GM13976 (cell line): ENCODE data around the gene KPNA5.
"Not testable (repeated sequence)": the region's sequence is repeated elsewhere in the genome, so short reads cannot be mapped to it uniquely, and the experiment has no call there.

Experiments
- DNase-seq: peaks from one replicate; pipeline ENCODE4 v3.0.0; 2012; ENCODE audit warnings: low spot score
- in situ Hi-C: fragments of 300-500 bp; cut with MboI; formaldehyde crosslinking; loops from one replicate; pipeline ENCODE4 v1.12.0; 2022; ENCODE audit warnings: low sequenced_read_pairs, mixed read lengths, inconsistent platforms; ENCODE audit not compliant: unreplicated experiment
- TF ChIP-seq, protein P1 (sequence below): IDR thresholded peaks from 2 replicates; pipeline ENCODE4 v1.5.1; 2012; ENCODE audit warnings: borderline replicate concordance, mild to moderate bottlenecking; ENCODE audit not compliant: insufficient read depth; ENCODE audit errors: extremely low read depth, missing control alignments, control extremely low read depth

Gene KPNA5

GRCh38 chr6:116697480-116697879 lies 16.5 kb downstream of the KPNA5 start:
- in situ Hi-C loops = no loop called here
- DNase-seq = no peak
- TF ChIP-seq, protein P1, sequence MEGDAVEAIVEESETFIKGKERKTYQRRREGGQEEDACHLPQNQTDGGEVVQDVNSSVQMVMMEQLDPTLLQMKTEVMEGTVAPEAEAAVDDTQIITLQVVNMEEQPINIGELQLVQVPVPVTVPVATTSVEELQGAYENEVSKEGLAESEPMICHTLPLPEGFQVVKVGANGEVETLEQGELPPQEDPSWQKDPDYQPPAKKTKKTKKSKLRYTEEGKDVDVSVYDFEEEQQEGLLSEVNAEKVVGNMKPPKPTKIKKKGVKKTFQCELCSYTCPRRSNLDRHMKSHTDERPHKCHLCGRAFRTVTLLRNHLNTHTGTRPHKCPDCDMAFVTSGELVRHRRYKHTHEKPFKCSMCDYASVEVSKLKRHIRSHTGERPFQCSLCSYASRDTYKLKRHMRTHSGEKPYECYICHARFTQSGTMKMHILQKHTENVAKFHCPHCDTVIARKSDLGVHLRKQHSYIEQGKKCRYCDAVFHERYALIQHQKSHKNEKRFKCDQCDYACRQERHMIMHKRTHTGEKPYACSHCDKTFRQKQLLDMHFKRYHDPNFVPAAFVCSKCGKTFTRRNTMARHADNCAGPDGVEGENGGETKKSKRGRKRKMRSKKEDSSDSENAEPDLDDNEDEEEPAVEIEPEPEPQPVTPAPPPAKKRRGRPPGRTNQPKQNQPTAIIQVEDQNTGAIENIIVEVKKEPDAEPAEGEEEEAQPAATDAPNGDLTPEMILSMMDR = no peak

DNA sequence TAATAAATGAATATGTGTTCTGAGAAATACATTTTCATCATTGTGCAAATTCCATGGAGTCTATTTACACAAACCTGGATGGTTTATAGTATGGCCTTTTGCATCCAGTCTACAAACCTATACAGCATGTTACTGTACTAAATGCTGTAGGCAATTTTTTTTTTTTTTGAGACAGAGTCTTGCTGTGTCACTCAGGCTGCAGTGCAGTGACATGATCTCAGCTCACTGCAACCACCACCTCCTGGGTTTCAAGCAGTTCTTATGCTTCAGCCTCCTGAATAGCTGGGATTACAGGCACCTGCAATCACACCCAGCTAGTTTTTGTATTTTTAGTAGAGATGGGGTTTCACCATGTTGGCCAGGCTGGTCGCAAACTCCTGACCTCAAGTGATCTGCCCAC lies 22.9 kb downstream of the KPNA5 start:
- in situ Hi-C loops, DNase-seq: not testable (repeated sequence)

DNA sequence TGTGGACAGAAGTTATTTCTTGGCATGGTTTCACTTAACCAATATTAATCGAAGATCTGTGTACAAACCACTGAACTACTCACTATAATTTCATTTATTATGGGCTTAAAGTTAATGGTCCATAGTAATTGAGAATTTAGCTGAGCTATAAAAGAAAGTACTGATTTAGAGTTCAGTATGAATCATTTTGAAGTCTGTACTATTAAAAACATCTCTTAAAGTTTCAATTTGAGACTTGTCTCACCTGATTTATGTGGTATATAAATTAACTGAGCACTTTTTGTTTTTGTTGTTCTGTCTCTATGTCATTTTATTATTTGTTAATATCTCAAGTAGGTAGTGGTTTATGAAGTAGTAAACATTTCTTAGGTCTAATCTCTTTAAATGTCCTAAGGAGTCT lies 24.9 kb downstream of the KPNA5 start:
- no peak for DNase-seq
- in situ Hi-C loops = no loop called here
- TF ChIP-seq, protein P1 = no peak

DNA sequence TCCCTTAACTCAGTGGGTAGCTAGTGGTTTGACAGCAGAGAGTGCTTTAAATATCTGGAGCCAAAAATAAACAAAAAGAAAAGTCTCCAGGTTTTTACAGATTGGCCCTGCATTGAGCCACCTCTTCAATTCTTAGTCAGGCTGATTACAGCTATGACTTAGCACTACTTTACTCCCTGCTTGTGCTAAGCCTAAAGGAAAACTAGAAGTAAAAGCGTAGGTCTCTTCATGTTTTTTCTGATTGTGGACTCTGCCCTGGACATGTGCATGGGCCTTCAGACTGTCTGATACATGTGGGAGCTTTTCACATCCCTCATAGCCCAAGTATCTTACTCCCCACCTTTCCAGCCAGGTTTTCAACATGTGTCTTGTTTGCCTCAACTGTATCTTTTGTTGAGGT lies 33.3 kb downstream of the KPNA5 start:
- TF ChIP-seq, protein P1 = no peak
- in situ Hi-C loops = no loop called here
- DNase-seq = no peak

DNA sequence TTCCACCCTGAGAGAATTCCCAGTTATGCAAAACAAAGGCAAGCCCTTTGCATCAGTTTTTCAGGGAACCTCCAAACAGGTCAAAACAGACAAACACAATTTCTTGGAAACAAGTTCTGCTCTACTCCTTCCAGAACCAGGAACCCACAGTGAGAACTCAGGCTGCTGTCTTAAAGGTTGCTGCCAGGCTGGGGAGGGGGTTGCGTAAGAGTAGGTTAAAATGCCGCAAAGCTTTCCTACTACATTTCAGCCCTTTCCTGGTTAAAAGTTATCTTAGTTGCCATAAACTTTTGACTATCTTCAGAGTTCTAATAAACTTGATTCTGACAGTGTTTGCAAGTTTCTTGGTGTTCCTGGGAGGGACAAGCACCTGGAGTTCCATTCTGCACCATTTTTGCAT lies 33.8 kb downstream of the KPNA5 start:
- TF ChIP-seq, protein P1 = no peak
- in situ Hi-C loops = no loop called here
- no peak for DNase-seq

DNA sequence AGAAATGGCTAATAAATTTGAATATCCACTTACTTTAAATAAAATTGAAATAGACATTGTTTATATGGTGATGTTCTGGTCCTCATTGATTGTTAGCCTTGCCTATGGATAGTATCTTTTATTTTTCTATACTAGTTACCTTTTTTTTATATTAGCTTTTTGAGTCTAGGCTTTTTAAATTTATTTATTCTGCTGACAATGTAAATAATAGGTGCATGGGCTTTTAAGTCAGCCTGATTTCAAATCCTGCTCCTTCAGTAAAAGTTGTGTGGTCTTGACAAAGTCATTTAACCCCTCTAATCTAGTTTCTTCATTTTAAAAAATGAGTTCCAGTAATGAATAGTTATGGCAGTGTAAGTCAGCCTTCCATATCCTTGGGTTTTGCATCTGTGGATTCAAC lies 45.9 kb downstream of the KPNA5 start:
- no peak for DNase-seq
- TF ChIP-seq, protein P1 = no peak
- in situ Hi-C loops = no loop called here

DNA sequence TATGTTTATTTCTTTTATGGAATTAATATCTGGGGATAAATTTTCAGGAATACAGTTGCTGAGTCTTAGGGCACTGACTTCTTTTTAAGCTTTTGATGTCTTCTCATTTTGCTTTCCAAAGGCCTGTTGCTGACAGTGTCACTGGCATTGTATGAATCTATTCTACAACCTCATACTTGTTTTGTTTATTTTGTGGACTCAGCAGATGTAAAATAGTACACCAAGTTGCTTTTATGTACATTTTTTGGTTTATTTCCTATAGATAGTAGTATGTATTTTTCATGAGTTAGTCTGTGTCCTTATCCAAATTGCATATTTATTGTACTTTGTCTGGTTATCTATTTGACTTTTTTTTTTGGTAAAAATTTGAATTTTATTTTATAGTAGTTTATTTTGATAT lies 49.5 kb downstream of the KPNA5 start:
- TF ChIP-seq, protein P1 = no peak
- in situ Hi-C loops = no loop called here
- no peak for DNase-seq

DNA sequence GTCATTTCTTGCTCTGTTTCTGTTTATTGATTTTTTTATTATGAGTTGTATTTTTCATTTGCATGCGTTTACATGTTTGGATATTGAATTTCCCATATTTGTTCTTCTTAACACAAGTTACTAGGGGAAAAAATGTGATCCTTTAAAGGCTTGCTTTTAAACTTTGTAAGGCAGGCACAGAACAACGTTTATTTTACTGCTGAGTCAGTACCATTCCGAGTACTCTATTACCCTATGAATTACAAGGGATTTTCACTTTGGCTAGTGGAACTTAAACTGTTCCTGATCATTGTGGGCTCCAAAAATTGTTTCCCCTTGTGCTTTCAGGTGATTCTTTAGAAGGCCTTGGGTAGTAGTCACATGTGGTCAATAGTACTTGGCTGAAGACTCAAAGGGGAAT lies 56.0 kb downstream of the KPNA5 start:
- in situ Hi-C loops = no loop called here
- DNase-seq = no peak
- TF ChIP-seq, protein P1 = no peak

DNA sequence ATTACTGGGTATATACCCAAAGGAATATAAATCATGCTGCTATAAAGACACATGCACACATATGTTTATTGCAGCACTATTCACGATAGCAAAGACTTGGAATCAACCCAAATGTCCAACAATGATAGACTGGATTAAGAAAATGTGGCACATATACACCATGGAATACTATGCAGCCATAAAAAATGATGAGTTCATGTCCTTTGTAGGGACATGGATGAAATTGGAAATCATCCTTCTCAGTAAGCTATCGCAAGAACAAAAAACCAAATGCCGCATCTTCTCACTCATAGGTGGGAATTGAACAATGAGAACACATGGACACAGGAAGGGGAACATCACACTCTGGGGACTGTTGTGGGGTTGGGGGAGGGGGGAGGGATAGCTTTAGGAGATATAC lies 59.5 kb downstream of the KPNA5 start:
- DNase-seq, in situ Hi-C loops: not testable (repeated sequence)
